ENCODE results near the gene ITIH3. TPM values are rescaled to one million over a fixed set of nuclear protein-coding genes. Genes with fewer than 3 reads are reported as not detected.

The ITIH3 gene
- total and polyA plus RNA-seq, 10 of the 15 experiments (the other 5 are each of a cell fraction or from before 2014, with no cell fraction given) = 0.07 to 0.17 (median 0.15) TPM; not detected in 7

DNA sequence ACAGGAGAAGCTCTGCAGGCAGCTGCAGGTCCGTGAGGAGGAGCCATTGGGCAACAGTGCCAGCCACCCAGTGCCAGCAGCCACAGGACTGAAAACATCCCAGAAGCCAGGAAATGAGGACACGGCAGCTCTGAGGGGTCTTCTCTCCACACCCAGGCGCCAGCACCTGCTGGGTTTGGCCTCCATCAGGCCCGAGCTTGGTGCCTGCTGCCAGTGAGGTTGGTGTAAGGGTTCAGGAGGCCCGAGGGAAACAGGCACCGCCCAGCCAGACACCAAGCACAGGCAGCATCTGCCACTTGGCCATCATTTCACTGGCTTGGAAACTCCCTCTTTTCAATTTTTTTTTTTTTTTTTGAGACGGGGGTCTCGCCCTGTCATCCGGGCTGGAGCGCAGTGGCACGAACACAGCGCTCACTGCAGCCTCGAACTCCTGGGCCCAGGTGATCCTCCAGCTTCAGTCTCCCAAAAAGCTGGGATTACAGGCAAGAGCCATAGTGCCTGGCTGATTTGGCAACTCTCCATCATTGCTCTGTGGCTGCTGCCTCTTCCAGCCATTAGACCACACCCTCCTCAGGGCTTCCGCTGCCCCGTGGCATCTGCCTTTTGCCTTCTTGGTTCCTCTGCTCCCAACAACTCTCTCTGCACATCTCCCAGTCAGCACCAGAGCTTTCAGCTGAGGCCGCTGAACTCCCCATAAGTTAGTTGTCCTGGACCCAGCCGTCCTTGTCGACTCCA, 1.5 kb upstream of the ITIH3 start:
- ATAC-seq (no peak), DNase-seq (ENCODE audit: low read depth, low spot score) (no peak), FAIRE-seq (no peak)
- intact Hi-C loops (cut with micrococcal nuclease; ENCODE audit: unreplicated experiment) = no loop called here
- Histone ChIP-seq H2AFZ (ENCODE audit: control insufficient read depth, low read depth, low read length) (no peak overlapping the region), H3K4me2 (ENCODE audit: control insufficient read depth, insufficient read depth) (no peak overlapping the region), H3K36me3 (ENCODE audit: control insufficient read depth in 2 of 2, insufficient read depth in 2 of 2, low read length in 1 of 2) (no peaks in the 10 kb centered on the region), H3K79me2 (ENCODE audit: control insufficient read depth, insufficient read depth, low read length) (no peaks in the 10 kb centered on the region), H4K20me1 (ENCODE audit: control insufficient read depth, insufficient read depth) (no peaks in the 10 kb centered on the region), H3K4me3 (no peak overlapping the region), H3K27me3 (replicated peaks in 1 of 2; ENCODE audit: control insufficient read depth in 2 of 2, insufficient read depth in 2 of 2, low read length in 1 of 2) (no peaks in the 10 kb centered on the region; a peak in 1 of 4 replicates), H3K4me1 (ENCODE audit: control insufficient read depth, insufficient read depth, low read length) (no peaks in the 10 kb centered on the region), H3K9me3 (replicated peaks; ENCODE audit: control insufficient read depth, insufficient read depth, low read length) (no peaks in the 10 kb centered on the region), H3K27ac (ENCODE audit: control insufficient read depth, insufficient read depth) (no peak overlapping the region), H3K9ac (ENCODE audit: control insufficient read depth, insufficient read depth, low read length) (no peak overlapping the region)
- ChIA-PET POLR2A (no interaction called here), CTCF (interaction anchor here (1.1 to 1.8 kb wide), 2 partner anchors 9 to 14 kb away, joined by 4 to 6 read pairs; no protein-coding TSS in a partner anchor), RAD21 (ENCODE audit: unreplicated experiment) (interaction anchor here (1.3 kb wide), 1 partner anchor 14 kb away, joined by 4 read pairs; no protein-coding TSS in a partner anchor), SMC1A (ENCODE audit: uncharacterized antibody, unreplicated experiment) (no interaction called here)
- in situ Hi-C loops (cut with MboI) = no loop called here
- WGBS (ENCODE audit: insufficient coverage, insufficient replicate concordance, low lambda C conversion rate, missing lambda C conversion rate) = 39% methylated on average over 18 of the region's 18 CpGs
- no TSS peak for BruUV-seq (replicated peaks)
- no peak for TF ChIP-seq REST (IDR thresholded peaks at IDR 0.05; ENCODE audit: low read depth, low read length)
- no peak for TF ChIP-seq GATAD2B (conservative IDR thresholded peaks at IDR 0.05; ENCODE audit: low read depth)
- no peak for TF ChIP-seq IKZF2 (IDR thresholded peaks at IDR 0.05)
- no peak for TF ChIP-seq NR2C1 (IDR thresholded peaks at IDR 0.05)
- TF ChIP-seq, protein P1, sequence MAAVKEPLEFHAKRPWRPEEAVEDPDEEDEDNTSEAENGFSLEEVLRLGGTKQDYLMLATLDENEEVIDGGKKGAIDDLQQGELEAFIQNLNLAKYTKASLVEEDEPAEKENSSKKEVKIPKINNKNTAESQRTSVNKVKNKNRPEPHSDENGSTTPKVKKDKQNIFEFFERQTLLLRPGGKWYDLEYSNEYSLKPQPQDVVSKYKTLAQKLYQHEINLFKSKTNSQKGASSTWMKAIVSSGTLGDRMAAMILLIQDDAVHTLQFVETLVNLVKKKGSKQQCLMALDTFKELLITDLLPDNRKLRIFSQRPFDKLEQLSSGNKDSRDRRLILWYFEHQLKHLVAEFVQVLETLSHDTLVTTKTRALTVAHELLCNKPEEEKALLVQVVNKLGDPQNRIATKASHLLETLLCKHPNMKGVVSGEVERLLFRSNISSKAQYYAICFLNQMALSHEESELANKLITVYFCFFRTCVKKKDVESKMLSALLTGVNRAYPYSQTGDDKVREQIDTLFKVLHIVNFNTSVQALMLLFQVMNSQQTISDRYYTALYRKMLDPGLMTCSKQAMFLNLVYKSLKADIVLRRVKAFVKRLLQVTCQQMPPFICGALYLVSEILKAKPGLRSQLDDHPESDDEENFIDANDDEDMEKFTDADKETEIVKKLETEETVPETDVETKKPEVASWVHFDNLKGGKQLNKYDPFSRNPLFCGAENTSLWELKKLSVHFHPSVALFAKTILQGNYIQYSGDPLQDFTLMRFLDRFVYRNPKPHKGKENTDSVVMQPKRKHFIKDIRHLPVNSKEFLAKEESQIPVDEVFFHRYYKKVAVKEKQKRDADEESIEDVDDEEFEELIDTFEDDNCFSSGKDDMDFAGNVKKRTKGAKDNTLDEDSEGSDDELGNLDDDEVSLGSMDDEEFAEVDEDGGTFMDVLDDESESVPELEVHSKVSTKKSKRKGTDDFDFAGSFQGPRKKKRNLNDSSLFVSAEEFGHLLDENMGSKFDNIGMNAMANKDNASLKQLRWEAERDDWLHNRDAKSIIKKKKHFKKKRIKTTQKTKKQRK (IDR thresholded peaks at IDR 0.05; ENCODE audit: low read depth, low read length) = no peak
- no peak for TF ChIP-seq HCFC1 (IDR thresholded peaks at IDR 0.05; ENCODE audit: low read length)
- TF ChIP-seq, protein P2, sequence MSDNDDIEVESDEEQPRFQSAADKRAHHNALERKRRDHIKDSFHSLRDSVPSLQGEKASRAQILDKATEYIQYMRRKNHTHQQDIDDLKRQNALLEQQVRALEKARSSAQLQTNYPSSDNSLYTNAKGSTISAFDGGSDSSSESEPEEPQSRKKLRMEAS (IDR thresholded peaks at IDR 0.05; ENCODE audit: low read depth, low read length) = no peak
- TF ChIP-seq MYB (IDR thresholded peaks at IDR 0.05; ENCODE audit: borderline replicate concordance, low read depth, low read length) = no peak
- TF ChIP-seq MEF2A (IDR thresholded peaks at IDR 0.05; ENCODE audit: insufficient read depth, low read depth, low read length) = no peak
- TF ChIP-seq HSF1 (IDR thresholded peaks at IDR 0.05; ENCODE audit: low read depth, low read length) = no peak
- TF ChIP-seq PKNOX1 (IDR thresholded peaks at IDR 0.05) = no peak
- TF ChIP-seq YBX1 (IDR thresholded peaks at IDR 0.05) = no peak
- TF ChIP-seq PAX5 (IDR thresholded peaks at IDR 0.05; ENCODE audit: borderline replicate concordance, low read depth, low read length) = no peak
- TF ChIP-seq MYC (IDR thresholded peaks at IDR 0.05; ENCODE audit: insufficient read depth, insufficient read length, insufficient replicate concordance, low read length, severe bottlenecking) = no peak
